Liver (tissue), 4 donors: ENCODE results near the gene OLIG1. TPM values are rescaled to one million over a fixed set of nuclear protein-coding genes. Genes with fewer than 3 reads are reported as not detected.

ENCODE experiments used
- polyA plus RNA-seq, 2 donors: library from polyadenylated mRNA; stranded (reverse) in 1 of 2; unstranded in 1 of 2; fragments of 200-250 nt in 1 of 2; fragments of >200 nt in 1 of 2; fragmentation: Nextera tagmentation in 1 of 2; extraction: Ambion mirVana in 1 of 2; gene quantifications; one replicate each; pipeline versions ENCODE4 v1.2.1 to v1.2.3, GENCODE V29; 2013 to 2015
- total RNA-seq, 2 donors: library from RNA; depleted of rRNA; stranded (reverse); fragments of >200 nt; gene quantifications; one replicate each; pipeline ENCODE4 v1.2.3, GENCODE V29; 2014
- donor health status: healthy.
- donor health status: healthy.
- donor health status: healthy.

Gene OLIG1
- total and polyA plus RNA-seq, 4 donors, result 0.19 TPM; not detected in 3

Other genes starting within 250 kb of the OLIG1 start
- gene OLIG2, start 44.2 kb upstream of the OLIG1 start, total RNA-seq, result not detected
- not detected for gene OLIG2, start 44.2 kb upstream of the OLIG1 start, polyA plus RNA-seq
- 10 to 100 TPM; 15.6 to 17.0 TPM for gene IFNAR2, start 159.8 kb downstream of the OLIG1 start, total RNA-seq
- gene IFNAR2, start 159.8 kb downstream of the OLIG1 start, polyA plus RNA-seq, result 10 to 100 TPM; 12.6 to 13.6 TPM
- 10 to 100 TPM; 19.2 to 22.1 TPM for gene IL10RB, start 196.2 kb downstream of the OLIG1 start, total RNA-seq
- 10 to 100 TPM; 16.1 to 18.5 TPM for gene IL10RB, start 196.2 kb downstream of the OLIG1 start, polyA plus RNA-seq